Hepatocyte (in vitro differentiated cells): ENCODE results near the gene EPHA1.

ENCODE experiments used
- CTCF ChIP-seq: fragments of 200-600 bp; sonication (generic); IDR thresholded peaks from 2 replicates; pipeline ENCODE4 v1.5.1; 2016; ENCODE audit warnings: antibody characterized with exemption, mild to moderate bottlenecking; ENCODE audit not compliant: poor library complexity
- EZH2 ChIP-seq: fragments of 200-600 bp; sonication (generic); IDR thresholded peaks from 2 replicates; pipeline ENCODE4 v1.6.1; 2016; ENCODE audit warnings: antibody characterized with exemption, mild to moderate bottlenecking, borderline replicate concordance
- EZH2phosphoT487 ChIP-seq: fragments of 200-600 bp; sonication (generic); IDR thresholded peaks from one replicate; pipeline ENCODE4 v1.6.1; 2018; ENCODE audit warnings: antibody characterized with exemption, mild to moderate bottlenecking, low read depth, moderate library complexity; ENCODE audit not compliant: unreplicated experiment, severe bottlenecking

- TF ChIP-seq EZH2 = no peak
- no peak for TF ChIP-seq CTCF
- TF ChIP-seq EZH2phosphoT487 = no peak
Observed at GRCh38 chr7:143444785-143445184, 36.1 kb upstream of the EPHA1 start.
